GM18870 (cell line): Measurements from ENCODE around the gene CPNE4.

Experiments used
- ATAC-seq: cut with Tn5 transposase; IDR thresholded peaks from one replicate; pipeline ENCODE4 v1.9.1; 2021; ENCODE audit warnings: moderate library complexity; ENCODE audit not compliant: unreplicated experiment

Gene CPNE4

DNA sequence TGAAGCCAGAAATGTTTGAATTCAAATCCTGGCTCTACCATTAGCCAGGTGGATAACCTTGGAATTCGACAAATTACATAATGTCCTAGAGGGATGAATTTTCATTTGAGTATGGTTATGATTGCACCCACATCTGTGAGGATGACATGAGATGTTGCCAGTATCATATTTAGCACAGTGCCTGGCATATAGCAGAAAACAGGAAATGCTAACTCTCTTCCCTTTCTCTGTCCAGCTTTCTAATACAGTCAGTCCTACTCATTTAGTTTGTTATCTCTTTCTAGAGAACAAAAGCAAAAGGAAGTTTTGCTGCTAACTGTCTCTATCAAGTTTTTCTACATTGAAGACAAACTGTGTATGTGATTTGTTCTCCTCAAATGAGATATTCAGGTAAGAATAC is 231.7 kb downstream of the CPNE4 start:
- ATAC-seq, result no peak

DNA sequence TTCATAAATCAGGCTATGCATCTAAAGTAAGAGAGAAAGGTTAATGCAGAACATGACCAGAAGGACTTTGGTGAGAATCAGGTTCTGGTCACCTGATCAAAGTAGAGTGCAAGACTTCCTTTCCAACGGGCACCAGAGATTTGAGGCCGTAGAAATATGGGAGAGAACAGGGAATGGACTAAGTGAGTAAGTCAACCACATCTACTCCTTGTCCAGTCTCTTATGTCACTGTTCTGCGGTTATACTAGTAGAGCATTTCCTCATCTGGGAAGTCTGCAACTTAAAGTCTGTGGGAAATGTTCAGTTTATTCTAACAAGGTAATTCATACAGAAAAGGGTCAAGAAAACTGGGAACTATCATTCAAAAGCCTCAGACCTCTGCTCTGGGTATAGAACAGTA is 232.8 kb downstream of the CPNE4 start:
- no peak for ATAC-seq

GRCh38 chr3:131801566-131801965 is 233.2 kb downstream of the CPNE4 start:
- no peak for ATAC-seq

DNA sequence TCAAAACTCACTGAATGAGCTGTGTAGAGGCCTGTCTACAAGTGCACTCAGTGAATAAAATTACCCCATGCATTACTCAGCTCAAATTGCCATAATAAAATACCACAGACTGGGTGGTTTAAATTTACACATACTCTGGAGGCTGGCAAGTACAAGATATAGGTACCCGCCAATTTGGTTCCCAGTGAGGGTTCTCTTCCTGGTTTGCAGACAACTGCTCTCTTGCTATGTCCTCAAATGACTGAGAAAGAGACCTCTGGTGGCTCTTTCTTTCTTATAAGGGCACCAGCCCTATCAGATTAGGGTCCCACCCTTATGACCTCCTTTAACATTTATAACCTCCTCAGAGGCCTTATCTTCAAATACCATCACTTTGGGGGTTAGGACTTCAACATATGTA is 237.0 kb downstream of the CPNE4 start:
- no peak for ATAC-seq

GRCh38 chr3:131796558-131797198 is 238.1 kb downstream of the CPNE4 start:
- peak; percentile 58 for ATAC-seq

- ATAC-seq, result peak; percentile 18
Observed at GRCh38 chr3:131796111-131796510, 238.7 kb downstream of the CPNE4 start.

DNA sequence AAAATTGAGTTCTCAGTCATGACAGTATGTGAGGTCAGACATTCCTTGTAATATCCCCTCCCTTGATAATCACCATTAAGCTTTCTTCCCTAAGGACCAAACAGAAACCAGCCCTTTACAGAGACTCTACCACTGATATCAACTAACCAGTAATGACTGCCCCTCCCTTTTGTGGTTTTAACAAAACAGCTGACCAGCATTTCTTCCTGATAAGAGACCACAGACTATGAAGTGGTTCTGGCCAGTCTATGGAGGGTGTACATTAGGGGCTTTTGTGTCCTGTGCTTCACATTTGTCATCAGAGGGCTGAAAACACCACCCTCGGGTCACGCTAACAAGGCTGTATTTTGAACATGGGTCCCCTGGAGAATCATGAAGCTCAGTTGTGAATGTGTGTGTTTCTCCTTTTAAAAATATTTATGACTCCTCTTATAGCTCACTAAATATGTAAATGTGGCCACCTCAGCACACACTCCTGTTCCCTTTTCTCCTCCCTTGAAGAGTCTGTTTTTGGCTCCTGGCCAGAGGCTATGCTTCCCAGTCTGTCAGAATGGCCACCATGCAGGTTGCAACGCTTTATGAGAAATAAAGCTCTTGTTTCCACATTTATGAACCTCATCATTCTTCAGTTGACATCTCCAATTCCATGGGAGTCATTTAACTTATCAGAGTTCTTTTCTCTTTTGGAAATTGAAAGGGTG is 239.3 kb downstream of the CPNE4 start:
- ATAC-seq, result peak; percentile 45

DNA sequence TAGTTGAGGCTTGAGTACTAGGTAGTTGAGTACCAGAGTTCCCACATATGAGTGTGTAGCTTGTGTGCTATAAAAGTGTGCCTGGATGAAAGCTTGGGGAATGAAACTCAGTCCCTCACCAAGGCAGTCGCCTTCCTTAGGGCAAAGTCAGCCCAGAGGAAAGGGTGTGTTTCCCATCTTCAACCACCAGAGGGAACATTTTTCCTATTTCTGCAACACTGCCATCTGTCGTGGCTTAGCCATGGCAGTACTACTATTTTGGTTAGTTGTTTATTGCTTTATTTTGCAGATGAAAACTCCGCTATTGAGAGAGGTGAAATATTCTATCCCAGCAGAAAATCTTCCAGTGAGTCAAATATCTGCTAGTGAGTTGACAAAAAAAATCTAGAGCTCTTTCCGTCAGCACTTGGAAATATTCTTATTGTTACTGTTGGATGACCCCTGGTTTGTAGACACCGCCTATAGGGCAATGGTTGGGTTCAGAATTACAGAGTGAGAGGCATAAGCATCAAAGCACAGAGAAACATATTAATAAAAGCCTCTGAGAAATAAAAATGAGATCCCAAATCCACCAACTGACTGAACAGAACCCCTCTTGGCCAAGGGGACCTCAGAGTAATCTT is 239.9 kb downstream of the CPNE4 start:
- no peak for ATAC-seq

- no peak for ATAC-seq
Observed at GRCh38 chr3:131793870-131794269, 240.9 kb downstream of the CPNE4 start.

DNA sequence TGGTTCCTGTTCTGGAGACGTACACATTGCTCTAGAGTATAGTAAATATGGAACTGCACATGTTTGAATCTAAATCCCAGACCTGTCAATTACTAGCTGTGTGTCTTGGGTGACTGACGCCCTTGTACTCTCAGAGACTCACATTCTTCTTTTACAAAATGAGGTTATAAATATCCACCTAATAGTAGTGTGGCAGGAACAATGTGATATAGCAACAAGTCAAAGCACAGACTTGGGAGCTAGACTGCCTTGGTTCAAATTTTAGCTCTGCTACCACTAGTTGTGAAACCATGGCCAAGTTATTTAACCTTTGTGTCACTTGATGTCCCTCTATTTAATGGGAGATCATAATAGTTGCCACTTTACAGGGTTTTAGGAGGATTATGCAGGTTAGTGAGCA is 245.6 kb downstream of the CPNE4 start:
- ATAC-seq, result no peak

- no peak for ATAC-seq
Observed at GRCh38 chr3:131786386-131786785, 248.4 kb downstream of the CPNE4 start.

GRCh38 chr3:131782751-131783150 is 252.1 kb downstream of the CPNE4 start:
- no peak for ATAC-seq

DNA sequence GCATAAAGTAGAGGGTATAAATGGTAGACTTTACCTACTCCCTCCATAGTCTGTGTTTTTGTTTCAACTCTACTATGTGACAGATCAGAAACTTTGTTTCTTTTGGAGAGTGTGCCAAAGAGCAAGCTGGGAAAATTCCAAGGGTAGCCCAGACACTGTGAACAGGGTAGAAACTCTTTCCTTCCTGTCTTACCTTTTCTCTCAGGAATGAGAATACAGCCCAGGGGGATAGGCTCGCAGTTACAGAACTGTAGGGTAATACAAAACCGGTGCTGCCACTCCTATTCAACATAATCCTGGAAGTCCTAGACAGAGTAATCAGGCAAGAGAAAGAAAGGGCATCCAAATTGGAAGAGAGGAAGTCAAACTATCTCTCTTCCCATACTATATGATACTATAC is 256.3 kb downstream of the CPNE4 start:
- no peak for ATAC-seq

GRCh38 chr3:131775650-131776049 is 259.2 kb downstream of the CPNE4 start:
- ATAC-seq, result no peak

GRCh38 chr3:131772269-131773026 is 262.4 kb downstream of the CPNE4 start:
- ATAC-seq, result no peak

- ATAC-seq, result no peak
Observed at GRCh38 chr3:131762981-131763564, 271.7 kb downstream of the CPNE4 start.

DNA sequence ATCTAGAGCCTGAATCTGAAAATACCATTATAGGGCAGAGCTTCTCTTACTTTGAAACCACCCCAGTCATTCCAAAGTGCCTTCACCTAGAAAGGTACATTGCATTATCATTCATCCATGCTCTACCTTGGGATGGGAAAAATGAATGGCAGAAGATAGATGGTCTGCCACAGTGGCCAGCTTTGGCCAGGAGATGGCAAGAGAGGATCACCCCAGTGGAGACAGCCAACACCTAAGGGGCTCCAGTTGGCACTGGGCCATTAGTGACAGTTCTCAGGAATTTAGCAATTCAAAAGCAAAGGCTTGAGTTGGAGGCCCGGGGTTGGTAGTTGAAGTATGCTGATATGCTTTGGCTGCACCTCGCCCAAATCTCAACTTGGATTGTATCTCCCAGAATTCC is 278.4 kb downstream of the CPNE4 start:
- no peak for ATAC-seq

DNA sequence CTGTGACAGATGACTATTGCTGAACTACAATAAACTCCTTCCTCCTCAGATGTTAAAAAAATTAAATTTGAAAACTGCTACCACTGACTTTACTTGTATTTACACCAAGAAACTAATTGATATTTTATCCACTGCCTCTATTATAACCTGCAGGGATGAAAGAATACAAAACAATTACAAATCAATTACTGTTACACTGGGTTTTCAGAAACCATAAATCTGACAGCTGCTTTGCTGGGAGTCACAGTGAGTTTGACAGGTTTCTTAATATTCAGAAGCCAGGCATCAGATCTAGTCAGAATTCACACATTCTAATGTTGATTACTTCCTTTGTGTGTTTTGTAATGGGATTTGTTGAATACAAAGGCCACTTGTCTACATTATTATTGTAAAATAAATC is 279.4 kb downstream of the CPNE4 start:
- no peak for ATAC-seq

GRCh38 chr3:131750256-131750655 is 284.6 kb downstream of the CPNE4 start:
- ATAC-seq, result no peak

- ATAC-seq, result no peak
Observed at GRCh38 chr3:131749826-131750225, 285.0 kb downstream of the CPNE4 start.

DNA sequence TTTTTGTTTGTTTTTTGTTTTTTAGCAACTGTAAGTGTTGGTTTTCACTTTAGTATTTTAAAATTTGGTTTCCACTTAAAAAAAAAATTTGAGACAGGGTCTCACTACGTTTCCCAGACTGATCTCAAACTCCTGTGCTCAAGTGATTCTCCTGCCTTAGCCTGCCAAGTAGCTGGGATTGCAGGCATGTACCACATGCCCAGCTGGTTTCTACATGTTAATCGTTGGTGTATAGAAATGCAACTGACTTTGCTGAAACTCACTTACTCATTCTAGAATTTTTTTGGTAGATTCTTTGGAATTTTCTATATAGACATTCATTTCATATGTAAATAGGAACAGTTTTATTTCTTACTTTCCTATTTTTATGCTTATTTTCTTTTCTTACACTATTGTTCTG is 287.3 kb downstream of the CPNE4 start:
- ATAC-seq, result no peak
